ENCODE measurements around the gene OPRM1.

The OPRM1 gene

GRCh38 chr6:154285826-154286225 is 246.8 kb downstream of the OPRM1 start:
- no peak for DNase-seq

- DNase-seq, result no peak
Observed at GRCh38 chr6:154289818-154290508, 250.9 kb downstream of the OPRM1 start.

- DNase-seq, result no peak
Observed at GRCh38 chr6:154292066-154292465, 253.0 kb downstream of the OPRM1 start.

- no peak for DNase-seq
Observed at GRCh38 chr6:154292855-154293519, 253.9 kb downstream of the OPRM1 start.

- DNase-seq, result no peak
Observed at GRCh38 chr6:154295733-154296132, 256.7 kb downstream of the OPRM1 start.
